Aorta (tissue), 5 donors: Measurements from ENCODE around the gene PLP2. TPM values are rescaled to one million over a fixed set of nuclear protein-coding genes. Genes with fewer than 3 reads are reported as not detected.
A peak's percentile ranks its signal among the peaks of the same experiment; 100 is the strongest.
"Not testable (repeated sequence)": the region's sequence is repeated elsewhere in the genome, so short reads cannot be mapped to it uniquely, and the experiment has no call there.

Experiments used
- ATAC-seq: fragments of 200-7000 bp; cut with Tn5 transposase; one replicate; pipeline ENCODE4 v1.9.1; 2022; ENCODE audit warnings: moderate library complexity; ENCODE audit not compliant: low FRiP score
- DNase-seq, 2 donors: peaks; one replicate each; pipeline ENCODE4 v3.0.0-alpha.2; 2020
- H3K27ac ChIP-seq, 2 donors: one replicate each; pipeline ENCODE4 v1.5.1; 2013; ENCODE audit warnings: low read length in 2 of 2, mild to moderate bottlenecking in 2 of 2, moderate library complexity in 2 of 2, control low read depth in 1 of 2, inconsistent platforms in 1 of 2, low read depth in 1 of 2
- H3K27me3 ChIP-seq, 2 donors: one replicate each; pipeline ENCODE4 v1.6.1; 2013; ENCODE audit warnings: control low read depth in 1 of 2, low read length in 1 of 2, mild to moderate bottlenecking in 1 of 2, moderate library complexity in 1 of 2; ENCODE audit not compliant: insufficient read depth in 2 of 2, control insufficient read depth in 1 of 2
- H3K36me3 ChIP-seq, 2 donors: one replicate each; pipeline ENCODE4 v1.6.1; 2013; ENCODE audit warnings: control low read depth in 1 of 2, low read length in 1 of 2, mild to moderate bottlenecking in 1 of 2; ENCODE audit not compliant: insufficient read depth in 2 of 2, control insufficient read depth in 1 of 2
- H3K4me1 ChIP-seq, 2 donors: one replicate each; pipeline ENCODE4 v1.6.1; 2013; ENCODE audit warnings: low read length in 2 of 2, control low read depth in 1 of 2, mild to moderate bottlenecking in 1 of 2, moderate library complexity in 1 of 2; ENCODE audit not compliant: insufficient read depth in 2 of 2, control insufficient read depth in 1 of 2
- H3K4me3 ChIP-seq, 2 donors: one replicate each; pipeline ENCODE4 v1.5.1; 2013; ENCODE audit warnings: low read length in 2 of 2, control low read depth in 1 of 2, mild to moderate bottlenecking in 1 of 2
- H3K9me3 ChIP-seq: one replicate; pipeline ENCODE4 v1.6.1; 2013; ENCODE audit warnings: mild to moderate bottlenecking, low read length; ENCODE audit not compliant: control insufficient read depth
- WGBS, 2 donors: extraction: QIAGEN DNeasy Blood & Tissue Kit; methylation state at CpG; one replicate each; pipeline ENCODE4 v1.1.7; 2013; 5-methylcytosine and 5-hydroxymethylcytosine counted together
- intact Hi-C, 2 donors: fragments of 100-400 bp; cut with DNase I; formaldehyde crosslinking; loops; one replicate each; pipeline versions ENCODE4 v1.14.2 to v1.15.0; 2022
- long read RNA-seq, 2 donors: library from polyadenylated mRNA; unstranded; transcript quantifications; one replicate each; pipeline ENCODE4 v2.0.0, GENCODE V29; 2020 to 2021
- polyA plus RNA-seq, 2 donors: library from polyadenylated mRNA; stranded (reverse); fragments of 200-250 nt; gene quantifications; one replicate each; pipeline ENCODE4 v1.2.3, GENCODE V29; 2013
- total RNA-seq, 2 donors: library from RNA; stranded (reverse); fragmentation: NEBNext Ultra II Directional; extraction: Animal tissue kit (Norgen Biotek cat#: 25700); gene quantifications; one replicate each; pipeline ENCODE4 v1.2.1, GENCODE V29; 2021
- donor health status: healthy with polysubstance abuse.
- donor health status: Bipolar disorder and iron deficiency.
- donor health status: DM: no; HTN: no; CAD: no.
- donor health status: DM: no; HTN: no; CAD: no.
- donor health status: DM: yes; HTN: yes; CAD: no.

The PLP2 gene
- total RNA-seq (100 to 1,000 TPM; 159 to 201 TPM), polyA plus RNA-seq (100 to 1,000 TPM; 203 to 337 TPM)
- long read RNA-seq, donor 1, transcript PLP2-202 (5 exons, 1,079 nt), result major isoform, 48 of 52 reads
- long read RNA-seq, donor 1, partial matches to known transcripts, result 2 of 52 reads
- long read RNA-seq, donor 1, other reads (novel, unspliced or antisense), result 2 of 52 reads
- long read RNA-seq, donor 2, transcript PLP2-202 (5 exons, 1,079 nt), result major isoform, 18 of 42 reads
- long read RNA-seq, donor 2, partial matches to known transcripts, result 22 of 42 reads
- long read RNA-seq, donor 2, other reads (novel, unspliced or antisense), result 2 of 42 reads

DNA sequence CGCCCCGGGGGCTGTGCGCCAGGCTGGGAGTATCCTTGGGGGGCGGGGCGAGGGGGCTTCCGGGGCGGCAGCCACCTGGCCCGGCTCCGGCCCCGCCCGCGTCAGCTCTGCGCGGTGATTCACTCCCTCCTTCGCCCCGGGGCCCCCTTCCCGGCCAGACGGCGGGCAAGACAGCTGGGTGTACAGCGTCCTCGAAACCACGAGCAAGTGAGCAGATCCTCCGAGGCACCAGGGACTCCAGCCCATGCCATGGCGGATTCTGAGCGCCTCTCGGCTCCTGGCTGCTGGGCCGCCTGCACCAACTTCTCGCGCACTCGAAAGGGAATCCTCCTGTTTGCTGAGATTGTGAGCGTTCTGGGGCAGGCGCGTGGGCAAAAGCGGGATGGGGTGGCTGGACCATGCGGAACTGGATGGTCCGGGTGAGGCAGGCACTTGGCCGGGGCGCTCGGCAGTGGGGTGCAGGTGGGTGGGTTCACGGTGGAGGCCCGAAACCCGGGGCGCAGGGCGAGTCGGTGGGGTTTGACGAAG is at the start of gene PLP2:
Gene PLP2, plus strand, starts transcription at position 147 of the 528 bp plus-strand sequence. Its CDS starts 103 bp downstream, at position 250.
- DNase-seq (peak; percentile 77 to 90), ATAC-seq (peak; percentile 59)
- Histone ChIP-seq H3K27me3 (no peaks in the 10 kb centered on the region), H3K9me3 (no peaks in the 10 kb centered on the region), H3K4me3 (peak within 1 kb of the TSS; percentile 68 to 72), H3K36me3 (no peaks in the 10 kb centered on the region), H3K27ac (peak within 1 kb of the TSS in 1 of 2 donors; percentile 96), H3K4me1 (no peaks in the 10 kb centered on the region)
- intact Hi-C loops, result no loop called here
- 1 to 35% methylated on average over 45 to 46 of the region's 46 CpGs for WGBS, 2 donors

DNA sequence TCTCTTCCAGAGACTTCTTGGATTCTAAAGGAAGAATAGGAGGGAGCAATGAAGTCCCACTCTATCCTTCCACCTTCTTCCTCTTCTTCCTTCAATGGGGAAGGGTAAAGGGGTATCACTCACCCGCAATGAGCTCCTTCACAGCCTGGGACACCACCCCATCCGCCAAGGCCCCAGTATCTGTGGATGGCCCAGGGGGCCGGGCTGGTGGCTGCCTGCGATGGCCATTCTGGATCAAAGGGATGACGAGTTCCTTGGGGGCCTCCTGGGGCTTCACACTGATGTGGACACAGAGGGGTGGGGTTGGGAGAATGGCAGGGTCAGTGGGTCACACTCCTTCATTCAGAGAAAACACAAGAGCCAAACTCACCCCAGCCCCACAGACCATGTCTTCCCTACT is 49.2 kb upstream of the PLP2 start:
- WGBS, 2 donors, result 68 to 81% methylated on average over 5 of the region's 5 CpGs
- intact Hi-C loops, result no loop called here
- no peak overlapping the region for H3K27ac ChIP-seq

DNA sequence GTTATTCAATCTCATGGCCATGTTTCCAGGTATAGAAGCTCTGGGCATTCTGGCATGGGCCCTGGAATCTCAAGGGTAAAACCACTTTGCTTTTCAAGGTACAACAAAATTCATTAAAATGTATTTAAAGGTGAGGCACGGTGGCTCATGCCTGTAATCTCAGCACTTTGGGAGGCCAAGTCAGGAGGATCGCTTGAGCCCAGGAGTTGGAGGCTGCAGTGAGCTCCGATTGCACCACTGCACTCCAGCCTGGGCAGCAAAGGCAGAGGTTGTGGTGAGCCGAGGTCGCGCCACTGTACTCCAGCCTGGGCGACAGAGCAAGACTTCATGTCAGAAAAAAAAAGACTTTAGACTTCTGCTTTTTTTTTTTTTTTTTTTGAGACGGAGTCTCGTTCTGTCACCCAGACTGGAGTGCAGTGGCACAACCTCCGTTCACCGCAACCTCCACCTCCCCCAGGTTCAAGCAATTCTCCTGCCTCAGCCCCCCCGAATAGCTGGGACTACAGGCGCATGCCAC is 43.9 kb upstream of the PLP2 start:
- H3K4me3 ChIP-seq, intact Hi-C loops, H3K27me3 ChIP-seq, H3K36me3 ChIP-seq, H3K4me1 ChIP-seq, H3K9me3 ChIP-seq, H3K27ac ChIP-seq, ATAC-seq: not testable (repeated sequence)
- WGBS, 2 donors, result 78 to 84% methylated on average over 11 to 13 of the region's 13 CpGs
- DNase-seq, result peak in 1 of 2 donors; percentile 33

More for the DNA sequence above, 49.2 kb upstream of the PLP2 start:
- H3K4me3 ChIP-seq, result no peak overlapping the region
- no peaks in the 10 kb centered on the region for H3K9me3 ChIP-seq
- no peaks in the 10 kb centered on the region for H3K4me1 ChIP-seq
- H3K36me3 ChIP-seq, result no peaks in the 10 kb centered on the region
- ATAC-seq (no peak), DNase-seq (no peak)
- H3K27me3 ChIP-seq, result no peaks in the 10 kb centered on the region

DNA sequence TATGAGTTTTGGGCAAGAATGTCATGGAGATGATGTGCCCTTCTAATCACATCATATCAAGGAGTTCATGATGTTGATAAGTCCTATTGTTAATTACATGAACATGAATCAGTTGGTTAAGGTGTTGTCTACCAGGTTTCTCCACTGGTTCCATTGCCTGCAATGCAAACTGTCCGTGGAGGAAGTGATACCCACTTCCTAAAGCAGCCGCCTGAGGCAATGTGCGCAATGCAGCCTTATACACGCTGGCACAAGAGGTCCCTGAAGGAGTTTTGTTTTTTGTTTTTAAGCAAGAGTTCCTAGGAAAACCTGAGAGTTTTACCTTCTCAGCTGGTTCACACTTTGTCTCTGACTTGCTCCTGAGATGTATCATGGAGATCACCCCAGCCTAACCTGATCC is 42.3 kb upstream of the PLP2 start:
- Histone ChIP-seq H3K27me3 (no peaks in the 10 kb centered on the region), H3K9me3 (no peaks in the 10 kb centered on the region), H3K4me3 (no peak overlapping the region), H3K4me1 (no peaks in the 10 kb centered on the region), H3K36me3 (no peaks in the 10 kb centered on the region), H3K27ac (no peak overlapping the region)
- no peak for ATAC-seq
- 78 to 79% methylated on average over 4 of the region's 4 CpGs for WGBS, 2 donors
- intact Hi-C loops, result no loop called here
- DNase-seq, result peak in 1 of 2 donors; percentile 12

DNA sequence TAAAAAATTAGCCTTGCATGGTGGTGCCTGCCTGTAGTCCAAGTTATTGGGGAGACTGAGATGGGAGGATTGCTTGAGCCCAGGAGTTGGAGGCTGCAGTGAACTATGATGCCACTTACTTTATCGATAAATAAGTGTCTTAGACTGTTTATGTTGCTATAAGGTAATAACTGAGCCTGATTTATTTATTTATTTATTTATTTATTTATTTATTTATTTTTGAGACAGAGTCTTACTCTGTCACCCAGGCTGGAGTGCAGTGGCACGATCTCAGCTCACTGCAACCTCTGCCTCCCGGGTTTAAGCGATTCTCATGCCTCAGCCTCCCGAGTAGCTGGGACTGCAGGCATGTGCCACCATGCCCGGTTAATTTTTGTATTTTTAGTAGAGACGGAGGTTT is 39.4 kb upstream of the PLP2 start:
- H3K9me3 ChIP-seq, H3K4me3 ChIP-seq, ATAC-seq, H3K36me3 ChIP-seq, H3K4me1 ChIP-seq, H3K27ac ChIP-seq, H3K27me3 ChIP-seq, DNase-seq, intact Hi-C loops: not testable (repeated sequence)
- 91 to 93% methylated on average over 7 of the region's 7 CpGs for WGBS, 2 donors

GRCh38 chrX:49133759-49134158 is 37.9 kb upstream of the PLP2 start:
- Histone ChIP-seq H3K27ac (no peak overlapping the region), H3K27me3 (no peaks in the 10 kb centered on the region), H3K36me3 (no peaks in the 10 kb centered on the region), H3K4me3 (no peak overlapping the region), H3K4me1 (no peaks in the 10 kb centered on the region), H3K9me3 (no peaks in the 10 kb centered on the region)
- intact Hi-C loops, result no loop called here
- WGBS, 2 donors, result 91 to 97% methylated on average over 1 of the region's 1 CpG
- no peak for DNase-seq
- no peak for ATAC-seq

- intact Hi-C loops, result no loop called here
- Histone ChIP-seq H3K9me3 (no peaks in the 10 kb centered on the region), H3K27ac (no peak overlapping the region), H3K36me3 (no peaks in the 10 kb centered on the region), H3K4me1 (no peaks in the 10 kb centered on the region), H3K27me3 (no peaks in the 10 kb centered on the region), H3K4me3 (no peak overlapping the region)
- 87 to 95% methylated on average over 1 of the region's 1 CpG for WGBS, 2 donors
- ATAC-seq, result no peak
- peak in 1 of 2 donors; percentile 19 for DNase-seq
Measured at GRCh38 chrX:49137492-49137891, 34.2 kb upstream of the PLP2 start.

- DNase-seq (no peak), ATAC-seq (no peak)
- Histone ChIP-seq H3K27ac (no peak overlapping the region), H3K9me3 (no peaks in the 10 kb centered on the region), H3K36me3 (no peaks in the 10 kb centered on the region), H3K4me3 (no peak overlapping the region), H3K4me1 (no peaks in the 10 kb centered on the region), H3K27me3 (no peaks in the 10 kb centered on the region)
- WGBS, 2 donors, result 70 to 89% methylated on average over 4 of the region's 4 CpGs
- intact Hi-C loops, result no loop called here
Measured at GRCh38 chrX:49139713-49140112, 32.0 kb upstream of the PLP2 start.

DNA sequence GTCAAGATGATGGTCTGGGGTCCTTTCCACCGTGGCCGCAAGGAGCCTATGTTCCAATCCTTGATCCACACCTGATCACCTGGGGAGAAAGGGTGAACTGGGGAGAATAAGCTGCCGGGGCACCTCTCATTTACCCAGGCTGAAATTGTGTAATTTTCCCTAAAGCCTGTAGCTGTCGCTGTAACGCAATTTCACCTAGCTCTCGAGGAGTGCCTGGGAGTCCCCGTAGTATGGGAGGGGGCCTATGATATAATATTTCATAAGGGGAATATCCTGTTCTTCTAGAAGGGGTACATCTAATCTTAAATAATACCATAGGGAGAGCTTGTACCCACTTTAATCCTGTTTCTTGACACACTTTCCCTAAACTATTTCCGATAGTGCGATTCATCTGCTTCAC is 29.4 kb upstream of the PLP2 start:
- intact Hi-C loops, H3K4me3 ChIP-seq, H3K36me3 ChIP-seq, ATAC-seq, H3K27ac ChIP-seq, H3K9me3 ChIP-seq, H3K27me3 ChIP-seq, H3K4me1 ChIP-seq: not testable (repeated sequence)
- peak in 1 of 2 donors; percentile 15 for DNase-seq
- WGBS, 2 donors, result 29 to 43% methylated on average over 9 of the region's 9 CpGs
